ENCODE measurements around the gene LBR. TPM values are rescaled to one million over a fixed set of nuclear protein-coding genes. Genes with fewer than 3 reads are reported as not detected.

The LBR gene
- total RNA-seq, 1 experiment from 2014 or later, result 60.9 TPM

DNA sequence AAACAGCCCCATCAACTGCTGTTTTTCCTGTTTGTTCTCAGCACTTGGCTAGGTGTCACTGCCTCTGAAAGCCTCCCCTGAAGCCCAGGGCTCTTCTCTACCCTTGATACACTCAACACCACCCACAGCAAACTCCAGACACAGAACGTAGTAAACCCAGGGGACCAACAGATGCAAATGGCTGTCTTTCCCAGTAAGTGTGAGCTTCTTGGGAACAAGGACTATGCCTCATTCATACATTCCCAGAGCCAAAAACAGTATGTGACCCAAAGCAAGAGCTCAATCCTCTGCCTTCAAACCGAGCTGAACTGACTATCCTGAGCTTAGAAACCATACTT, 4.4 kb downstream of the LBR start:
- TF ChIP-seq, protein P1, sequence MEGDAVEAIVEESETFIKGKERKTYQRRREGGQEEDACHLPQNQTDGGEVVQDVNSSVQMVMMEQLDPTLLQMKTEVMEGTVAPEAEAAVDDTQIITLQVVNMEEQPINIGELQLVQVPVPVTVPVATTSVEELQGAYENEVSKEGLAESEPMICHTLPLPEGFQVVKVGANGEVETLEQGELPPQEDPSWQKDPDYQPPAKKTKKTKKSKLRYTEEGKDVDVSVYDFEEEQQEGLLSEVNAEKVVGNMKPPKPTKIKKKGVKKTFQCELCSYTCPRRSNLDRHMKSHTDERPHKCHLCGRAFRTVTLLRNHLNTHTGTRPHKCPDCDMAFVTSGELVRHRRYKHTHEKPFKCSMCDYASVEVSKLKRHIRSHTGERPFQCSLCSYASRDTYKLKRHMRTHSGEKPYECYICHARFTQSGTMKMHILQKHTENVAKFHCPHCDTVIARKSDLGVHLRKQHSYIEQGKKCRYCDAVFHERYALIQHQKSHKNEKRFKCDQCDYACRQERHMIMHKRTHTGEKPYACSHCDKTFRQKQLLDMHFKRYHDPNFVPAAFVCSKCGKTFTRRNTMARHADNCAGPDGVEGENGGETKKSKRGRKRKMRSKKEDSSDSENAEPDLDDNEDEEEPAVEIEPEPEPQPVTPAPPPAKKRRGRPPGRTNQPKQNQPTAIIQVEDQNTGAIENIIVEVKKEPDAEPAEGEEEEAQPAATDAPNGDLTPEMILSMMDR (conservative IDR thresholded peaks at IDR 0.05), result no peak
- H2BK120ac ChIP-seq (ENCODE audit: low read depth, low read length, poor library complexity, severe bottlenecking), result no peak overlapping the region
- no peak for DNase-seq
- no peak overlapping the region for H3K4me2 ChIP-seq (ENCODE audit: insufficient read depth, insufficient read length, low read length)
- H3T11ph ChIP-seq (ENCODE audit: low read length), result no peak overlapping the region
- no peak overlapping the region for H3K14ac ChIP-seq (ENCODE audit: insufficient read depth, low read length)
- 0 out of 7 replicates have a peak overlapping the region, but pooled peaks of 1 of the 3 experiments have one; percentile 10 for H3K27ac Mint-ChIP-seq
- peaks cover 5% of the 10 kb centered on the region for H3K79me1 ChIP-seq (ENCODE audit: insufficient read depth, low read depth, low read length, poor library complexity, severe bottlenecking)
- peaks cover 13% of the 10 kb centered on the region for H3K23me2 ChIP-seq (ENCODE audit: insufficient read length, low read depth, low read length, poor library complexity, severe bottlenecking)
- H3K23ac ChIP-seq (ENCODE audit: insufficient read length, low read depth, low read length), result no peak overlapping the region
- no peaks in the 10 kb centered on the region for H3K9me3 ChIP-seq (ENCODE audit: control insufficient read depth, low read depth, low read length)
- no peak overlapping the region for H4K5ac ChIP-seq (ENCODE audit: insufficient read length, low read depth, low read length)
- H2BK12ac ChIP-seq (ENCODE audit: insufficient read length, low read depth, low read length), result no peak overlapping the region
- H3K27me3 ChIP-seq (ENCODE audit: insufficient read depth, low read length), result no peaks in the 10 kb centered on the region
- no peak overlapping the region for H2AK5ac ChIP-seq (ENCODE audit: insufficient read length, low read length)
- no peak overlapping the region for H2BK15ac ChIP-seq (ENCODE audit: low read depth, low read length)
- H3K56ac ChIP-seq (ENCODE audit: insufficient read length, low read depth, low read length), result no peak overlapping the region
- no peak overlapping the region for H4K8ac ChIP-seq (replicated peaks; ENCODE audit: insufficient read length, low read depth, low read length)
- peaks cover 15% of the 10 kb centered on the region; the same call in 1 of the 2 replicates for H3K4me1 ChIP-seq (ENCODE audit: insufficient read depth, low read length)
- peak overlapping the region; percentile 38 for H3K9ac ChIP-seq (ENCODE audit: extremely low read depth, insufficient read length, low read length)
- no peak overlapping the region for H2BK20ac ChIP-seq (ENCODE audit: low read depth, low read length, poor library complexity, severe bottlenecking)
- H2AFZ ChIP-seq (ENCODE audit: low read length), result no peak overlapping the region
- H3K9me3 Mint-ChIP-seq, result no peaks in the 10 kb centered on the region
- H3K4ac ChIP-seq (ENCODE audit: low read depth, low read length), result no peak overlapping the region
- H3K27me3 Mint-ChIP-seq (ENCODE audit: low read depth), result peaks cover 6% of the 10 kb centered on the region; the same call in 1 of the 2 replicates
- peaks cover 8 to 13% (median 12%) of the 10 kb centered on the region in 3 experiments; a peak in 6 of 7 replicates for H3K36me3 Mint-ChIP-seq (ENCODE audit: insufficient read depth in 1 of 3, low read depth in 3 of 3)
- no peak overlapping the region for H2BK5ac ChIP-seq (ENCODE audit: insufficient read length, low read length)
- peaks cover 43 to 45% of the 10 kb centered on the region in 2 experiments for H3K4me1 Mint-ChIP-seq
- H3K27ac ChIP-seq (ENCODE audit: insufficient read length, low read depth, low read length), result no peak overlapping the region
- H3K79me2 ChIP-seq (ENCODE audit: insufficient read depth, low read length), result peaks cover 31% of the 10 kb centered on the region
- no peak overlapping the region for H3K18ac ChIP-seq (ENCODE audit: insufficient read length, low read depth, low read length)
- H4K91ac ChIP-seq (ENCODE audit: insufficient read length, low read depth, low read length), result no peak overlapping the region
- WGBS (ENCODE audit: extremely low coverage, insufficient read length, low lambda C conversion rate), result no CpG with 5 or more reads among the region's 2 CpGs
- H3K4me3 Mint-ChIP-seq, result no peak overlapping the region; a peak in 1 of 5 replicates
- no peaks in the 10 kb centered on the region for H4K20me1 ChIP-seq (ENCODE audit: control insufficient read depth, insufficient read depth, insufficient read length)
